ENCODE data around the gene RPS2. TPM values are rescaled to one million over a fixed set of nuclear protein-coding genes. Genes with fewer than 3 reads are reported as not detected.
A peak's percentile ranks its signal among the peaks of the same experiment; 100 is the strongest.

The RPS2 gene
- total RNA-seq, 2 experiments from 2014 or later, result 2,461 to 3,120 TPM

- Histone ChIP-seq H3K9me2 (ENCODE audit: insufficient read depth, low read length) (no peaks in the 10 kb centered on the region), H2AFZ (ENCODE audit: low read length) (no peak overlapping the region), H3K4me3 (ENCODE audit: low read depth, low read length, poor library complexity, severe bottlenecking) (no peak overlapping the region), H3K27ac (ENCODE audit: low read depth, low read length, poor library complexity, severe bottlenecking) (no peak overlapping the region), H4K20me1 (ENCODE audit: insufficient read depth, low read length) (no peaks in the 10 kb centered on the region; the same call in 1 of the 2 replicates), H3K4me1 (ENCODE audit: insufficient read depth, low read length, poor library complexity, severe bottlenecking) (peaks cover 8% of the 10 kb centered on the region), H3K9me3 (ENCODE audit: low read length) (no peaks in the 10 kb centered on the region), H3K4me2 (ENCODE audit: low read length) (no peak overlapping the region), H3K79me2 (ENCODE audit: insufficient read depth, low read depth, low read length) (no peaks in the 10 kb centered on the region; the same call in 1 of the 2 replicates), H3K36me3 (ENCODE audit: insufficient read depth, low read length) (peaks cover 80% of the 10 kb centered on the region)
- ChIA-PET POLR2A (no interaction called here), CTCF (ENCODE audit: unreplicated experiment) (no interaction called here)
- TF ChIP-seq EZH2phosphoT487 (IDR thresholded peaks at IDR 0.05; ENCODE audit: borderline replicate concordance, low read depth, low read length) (no peak), CTCF (conservative IDR thresholded peaks at IDR 0.05; ENCODE audit: low read length) (no peak)
- no TSS peak for BruUV-seq (replicated peaks)
- DNase-seq (ENCODE audit: low spot score), result no peak
- intact Hi-C loops (cut with micrococcal nuclease; ENCODE audit: unreplicated experiment), result no loop called here
Observed at GRCh38 chr16:1998360-1998835, 33.8 kb upstream of the RPS2 start.

GRCh38 chr16:1997494-1998359 is 33.1 kb upstream of the RPS2 start:
- TF ChIP-seq CTCF (conservative IDR thresholded peaks at IDR 0.05; ENCODE audit: low read length) (no peak), EZH2phosphoT487 (IDR thresholded peaks at IDR 0.05; ENCODE audit: borderline replicate concordance, low read depth, low read length) (no peak)
- Histone ChIP-seq H3K4me2 (ENCODE audit: low read length) (no peak overlapping the region), H3K79me2 (ENCODE audit: insufficient read depth, low read depth, low read length) (no peaks in the 10 kb centered on the region), H3K4me1 (ENCODE audit: insufficient read depth, low read length, poor library complexity, severe bottlenecking) (peaks cover 15% of the 10 kb centered on the region), H3K4me3 (ENCODE audit: low read depth, low read length, poor library complexity, severe bottlenecking) (no peak overlapping the region), H4K20me1 (ENCODE audit: insufficient read depth, low read length) (no peaks in the 10 kb centered on the region), H3K9me2 (ENCODE audit: insufficient read depth, low read length) (no peaks in the 10 kb centered on the region), H2AFZ (ENCODE audit: low read length) (no peak overlapping the region), H3K9me3 (ENCODE audit: low read length) (no peaks in the 10 kb centered on the region), H3K27ac (ENCODE audit: low read depth, low read length, poor library complexity, severe bottlenecking) (no peak overlapping the region), H3K36me3 (ENCODE audit: insufficient read depth, low read length) (peaks cover 74% of the 10 kb centered on the region)
- POLR2A ChIA-PET, result interaction anchor here (0.6 kb wide), 1 partner anchor 968 kb away, joined by 4 read pairs; no protein-coding TSS in a partner anchor
- CTCF ChIA-PET (ENCODE audit: unreplicated experiment), result no interaction called here
- intact Hi-C loops (cut with micrococcal nuclease; ENCODE audit: unreplicated experiment), result no loop called here
- DNase-seq (ENCODE audit: low spot score), result no peak
- TSS peak; percentile 64 for BruUV-seq (replicated peaks)

DNA sequence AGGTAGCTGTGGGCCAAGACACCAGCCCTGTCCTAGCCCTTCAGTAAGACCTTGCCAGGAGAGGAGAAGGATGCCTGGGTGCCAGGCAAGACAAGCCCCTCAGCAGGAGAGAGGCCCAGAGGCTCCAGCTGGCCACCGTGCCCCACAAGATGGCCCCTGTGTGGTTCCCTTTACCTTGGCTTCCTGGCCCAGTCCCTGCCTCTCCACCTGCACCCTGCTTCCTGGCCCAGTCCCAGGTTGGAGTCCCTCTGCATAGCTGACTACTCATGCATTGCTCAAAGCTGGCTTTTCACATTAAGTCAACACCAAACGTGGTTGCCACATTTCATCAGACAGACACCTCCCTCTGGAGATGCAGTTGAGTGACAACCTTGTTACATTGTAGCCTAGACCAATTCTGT is 29.1 kb upstream of the RPS2 start:
- H3K27ac ChIP-seq (ENCODE audit: low read depth, low read length, poor library complexity, severe bottlenecking), result peak overlapping the region; percentile 65
- no peak overlapping the region for H2AFZ ChIP-seq (ENCODE audit: low read length)
- H3K79me2 ChIP-seq (ENCODE audit: insufficient read depth, low read depth, low read length), result no peaks in the 10 kb centered on the region
- H3K9me2 ChIP-seq (ENCODE audit: insufficient read depth, low read length), result no peaks in the 10 kb centered on the region
- peak; percentile 48 for DNase-seq (ENCODE audit: low spot score)
- H3K4me3 ChIP-seq (ENCODE audit: low read depth, low read length, poor library complexity, severe bottlenecking), result no peak overlapping the region
- H3K4me1 ChIP-seq (ENCODE audit: insufficient read depth, low read length, poor library complexity, severe bottlenecking), result peaks cover 36% of the 10 kb centered on the region
- TF ChIP-seq CTCF (conservative IDR thresholded peaks at IDR 0.05; ENCODE audit: low read length) (no peak), EZH2phosphoT487 (IDR thresholded peaks at IDR 0.05; ENCODE audit: borderline replicate concordance, low read depth, low read length) (no peak)
- no peaks in the 10 kb centered on the region for H4K20me1 ChIP-seq (ENCODE audit: insufficient read depth, low read length)
- POLR2A ChIA-PET, result no interaction called here
- peaks cover 34% of the 10 kb centered on the region for H3K36me3 ChIP-seq (ENCODE audit: insufficient read depth, low read length)
- no peaks in the 10 kb centered on the region for H3K9me3 ChIP-seq (ENCODE audit: low read length)
- intact Hi-C loops (cut with micrococcal nuclease; ENCODE audit: unreplicated experiment), result loop anchor here (2.0 kb wide), 1 partner anchor 29 kb away; the partner anchor contains the start of gene RPS2
- BruUV-seq (replicated peaks), result no TSS peak
- H3K4me2 ChIP-seq (ENCODE audit: low read length), result peak overlapping the region; percentile 18; the same call in 1 of the 2 replicates
- CTCF ChIA-PET (ENCODE audit: unreplicated experiment), result no interaction called here

All from OCI-LY7 (cell line).